ENCODE measurements around the gene CCDC142.

GRCh38 chr2:74427551-74427950 is 55.2 kb downstream of the CCDC142 start:
- TF ChIP-seq CTCF (IDR thresholded peaks at IDR 0.05) (no peak), EP300 (IDR thresholded peaks at IDR 0.05) (no peak), POLR2A (IDR thresholded peaks at IDR 0.05) (no peak)
